HG03521 (cell line): Measurements from ENCODE around the gene FN3K.

Experiments used
- ATAC-seq: cut with Tn5 transposase; IDR thresholded peaks from one replicate; pipeline ENCODE4 v1.9.1; 2021; ENCODE audit warnings: mild to moderate bottlenecking, moderate library complexity; ENCODE audit not compliant: unreplicated experiment

FN3K gene

DNA sequence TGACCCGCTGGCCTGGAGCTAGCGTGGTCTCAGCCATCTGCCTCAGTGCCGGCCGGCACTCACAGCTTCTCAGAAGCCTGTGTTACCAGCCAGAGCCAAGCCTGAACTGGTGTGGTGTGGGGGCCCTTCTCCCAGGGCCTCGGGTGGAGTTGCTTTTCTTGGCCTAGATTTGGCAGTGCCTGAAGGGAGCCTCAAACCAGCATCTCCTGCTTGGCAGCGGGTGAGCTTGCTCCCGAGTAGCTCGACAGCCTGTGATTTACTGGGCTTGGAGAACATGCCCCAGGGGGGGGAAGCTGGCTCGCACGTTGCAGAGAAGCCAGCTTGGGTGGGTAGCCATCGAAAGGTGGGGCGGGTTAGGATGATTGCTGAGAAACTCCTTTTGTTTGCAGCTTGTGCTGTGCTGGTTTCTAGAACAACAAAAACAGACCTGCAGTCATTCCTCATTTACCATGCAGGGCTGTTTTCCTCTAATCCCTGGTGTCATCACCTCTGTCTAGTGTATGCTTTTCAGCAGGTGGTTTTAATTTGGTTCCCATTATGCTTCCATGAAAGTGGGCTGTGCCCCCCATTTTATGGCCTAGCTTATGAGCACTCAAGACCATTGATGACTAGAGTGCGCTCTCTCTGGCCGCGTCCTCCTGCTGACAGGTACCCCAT is 58.7 kb downstream of the FN3K start:
- no peak for ATAC-seq

DNA sequence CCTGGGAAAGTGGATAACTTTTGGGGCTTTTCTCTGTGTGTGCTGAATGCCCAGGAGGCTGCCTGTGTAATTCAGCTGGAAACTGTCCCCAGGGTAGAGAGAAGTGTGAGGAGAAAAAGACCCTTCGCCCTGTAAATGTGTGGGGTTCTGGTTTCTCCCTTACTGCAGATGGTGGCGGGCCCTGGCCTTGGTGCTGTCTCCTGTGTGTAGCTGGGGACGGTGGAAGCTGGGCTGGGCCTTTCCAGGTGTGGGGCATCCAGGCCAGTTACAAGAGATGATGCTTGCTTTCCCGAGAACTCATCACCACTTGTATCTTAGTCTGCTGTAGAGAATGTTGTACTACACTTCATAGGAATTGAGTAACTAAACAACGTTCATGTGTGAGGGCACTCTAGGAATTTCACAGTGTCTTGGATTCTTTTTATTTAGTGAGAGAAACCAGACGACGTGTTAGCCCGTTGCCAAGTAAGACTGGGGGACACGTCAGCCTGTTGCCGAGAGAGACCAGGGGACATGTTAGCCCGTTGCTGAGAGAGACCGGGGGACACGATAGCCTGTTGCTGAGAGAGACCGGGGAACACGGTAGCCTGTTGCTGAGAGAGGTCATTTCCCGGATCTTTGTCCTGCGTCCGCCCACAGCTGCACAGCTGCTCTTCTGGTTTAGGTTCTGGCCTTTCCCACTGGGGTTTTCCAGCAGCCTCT is 59.5 kb downstream of the FN3K start:
- no peak for ATAC-seq

DNA sequence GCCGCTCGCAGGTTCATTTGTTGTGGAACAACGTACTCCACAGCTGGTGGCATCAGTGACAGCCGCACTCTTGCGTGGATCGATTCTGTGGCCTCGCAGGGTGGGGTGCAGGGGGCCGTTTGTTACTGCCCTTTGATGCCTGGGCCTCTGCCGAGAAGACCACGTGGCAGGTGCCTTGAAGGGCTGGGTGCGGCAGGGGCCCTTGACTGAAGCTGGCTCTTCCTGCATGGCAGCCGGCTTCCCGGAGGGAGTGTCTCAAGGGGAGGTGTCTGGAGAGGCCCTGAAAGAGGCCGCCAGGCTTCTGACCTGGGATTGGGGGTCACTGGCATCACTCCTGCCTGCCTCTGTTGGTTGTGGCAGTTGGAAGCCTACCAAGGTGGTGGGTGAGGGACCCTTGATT is 60.2 kb downstream of the FN3K start:
- ATAC-seq = no peak

DNA sequence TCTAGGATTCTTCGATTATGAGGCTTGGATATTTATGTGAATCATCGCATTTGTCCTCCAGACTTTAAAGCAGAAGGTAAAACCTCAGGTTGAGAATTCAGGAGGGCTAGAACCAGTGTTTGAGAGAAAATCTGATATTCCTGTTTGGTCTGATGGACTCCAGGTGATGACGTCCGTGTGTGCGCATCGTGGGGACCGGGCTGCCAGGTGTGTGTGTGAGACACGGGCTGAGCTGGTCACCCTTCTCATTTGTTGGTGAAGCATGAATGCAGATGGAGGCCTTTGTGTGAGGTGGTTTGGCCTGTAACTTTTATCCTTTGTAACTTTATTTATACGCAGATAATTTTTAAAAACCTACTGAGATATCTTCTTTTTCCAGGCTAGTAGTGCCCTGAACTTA is 61.6 kb downstream of the FN3K start:
- ATAC-seq = no peak

DNA sequence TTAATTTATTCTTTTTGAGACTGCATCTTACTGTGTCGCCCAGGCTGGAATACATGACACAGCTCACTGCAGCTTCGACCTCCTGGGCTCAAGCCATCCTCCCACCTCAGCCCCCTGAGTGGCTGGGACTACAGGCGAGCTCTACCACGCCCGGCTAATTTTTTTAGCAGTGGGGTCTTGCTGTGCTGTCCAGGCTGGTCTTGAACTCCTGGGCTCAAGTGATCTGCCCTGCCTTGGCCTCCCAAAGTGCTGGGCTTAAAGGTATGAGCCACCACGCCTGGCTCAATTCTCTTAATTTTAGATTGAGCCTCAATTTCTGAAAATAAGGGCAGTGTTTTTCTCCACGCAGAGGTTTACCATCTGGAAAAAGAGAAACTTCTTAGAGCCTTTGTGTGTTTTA is 63.3 kb downstream of the FN3K start:
- ATAC-seq = no peak

DNA sequence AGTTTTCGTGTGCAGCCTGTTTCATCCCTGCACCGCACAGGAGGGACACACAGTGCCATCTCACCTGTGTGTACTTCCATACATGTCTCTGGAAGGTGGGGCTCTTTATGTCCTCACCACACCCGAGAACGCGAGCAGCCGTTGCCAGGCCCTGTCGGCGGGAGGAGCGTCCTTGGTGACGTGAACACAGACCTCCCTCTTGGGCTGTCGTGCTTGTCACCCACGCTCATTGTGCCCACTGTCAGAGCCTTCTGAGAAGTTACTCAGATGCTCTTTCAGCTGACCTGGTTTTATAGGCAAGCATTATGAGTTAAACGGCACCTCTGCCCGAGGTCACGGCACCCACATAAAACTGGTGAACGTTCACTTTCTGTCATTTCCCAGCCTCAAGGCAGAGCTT is 64.2 kb downstream of the FN3K start:
- ATAC-seq = no peak
